HCT116 (cell line): ENCODE results near the gene SMARCD2. TPM values are rescaled to one million over a fixed set of nuclear protein-coding genes. Genes with fewer than 3 reads are reported as not detected.

Experiments
- ATAC-seq: fragments of 200-7000 bp; cut with Tn5 transposase; 2 replicates; pipeline ENCODE4 v1.9.1; 2020; ENCODE audit warnings: mild to moderate bottlenecking, moderate library complexity
- BruUV-seq: library from RNA; stranded (reverse); fragments of 400-500 nt; replicated peaks from 2 replicates; lab custom pipeline; 2021; lab: Mats Ljungman, UMichigan
- CTCF ChIA-PET: fragments of 300-600 bp; sonication (Branson Sonifier 250); formaldehyde crosslinking; loops from one replicate; lab custom pipeline; 2021; ENCODE audit warnings: antibody characterized with exemption; lab: Charles Lee
- POLR2A ChIA-PET: fragments of 300-600, 350-600 bp; sonication (Branson Sonifier 250); formaldehyde crosslinking; loops from one replicate; lab custom pipeline; 2021; ENCODE audit warnings: antibody characterized with exemption; lab: Charles Lee
- RAD21 ChIA-PET, 2 experiments: fragments of 300-600 bp; sonication (Branson Sonifier 250); formaldehyde crosslinking; loops; one replicate each; lab custom pipeline; 2023; ENCODE audit warnings: low total read pairs in 2 of 2; ENCODE audit not compliant: uncharacterized antibody in 2 of 2, unreplicated experiment in 2 of 2, low non-redundant PET in 1 of 2; lab: Charles Lee
- DNase-seq: peaks from one replicate; pipeline ENCODE4 v3.0.0-alpha.2; 2010; ENCODE audit warnings: low read depth, low spot score
- H2AFZ ChIP-seq: fragments of 200-600 bp; shearing (Covaris generic), sonication (generic); 2 replicates; pipeline ENCODE4 v1.6.1; 2017; ENCODE audit warnings: low read depth, mixed run types, mixed read lengths, antibody characterized with exemption, low read length; ENCODE audit not compliant: poor library complexity, severe bottlenecking
- H3K27ac ChIP-seq: 2 replicates; pipeline ENCODE4 v1.5.1; 2012; ENCODE audit warnings: low read depth, low read length
- H3K27me3 ChIP-seq: fragments of 200-600 bp; sonication (generic); 2 replicates; pipeline ENCODE4 v1.6.1; 2016; ENCODE audit warnings: mixed run types, low read length, mixed read lengths; ENCODE audit not compliant: insufficient read depth
- H3K36me3 ChIP-seq, 2 experiments: fragments of 200-500 bp in 1 of 2; fragments of 200-600 bp in 1 of 2; sonication (Bioruptor generic) in 1 of 2; sonication (generic) in 1 of 2; 2 replicates each; pipeline versions ENCODE4 v1.5.1 to v1.6.1; 2014 to 2016; ENCODE audit warnings: low read length in 2 of 2, inconsistent platforms in 1 of 2, mixed read lengths in 1 of 2, mixed run types in 1 of 2; ENCODE audit not compliant: insufficient read depth in 2 of 2, control insufficient read depth in 1 of 2
- H3K4me1 ChIP-seq, 2 experiments: fragments of 200-600 bp in 1 of 2; sonication (generic) in 1 of 2; 2 replicates each; pipeline versions ENCODE4 v1.5.1 to v1.6.1; 2012 to 2017; ENCODE audit warnings: low read length in 2 of 2, inconsistent platforms in 1 of 2, mild to moderate bottlenecking in 1 of 2, mixed read lengths in 1 of 2, mixed run types in 1 of 2, moderate library complexity in 1 of 2; ENCODE audit not compliant: insufficient read depth in 2 of 2, control insufficient read depth in 1 of 2
- H3K4me2 ChIP-seq: fragments of 200-600 bp; sonication (generic); 2 replicates; pipeline ENCODE4 v1.6.1; 2017; ENCODE audit warnings: mixed run types, low read length, mixed read lengths
- H3K4me3 ChIP-seq, 2 experiments: fragments of 200-600 bp in 1 of 2; sonication (generic) in 1 of 2; replicated peaks in 1 of 2; 2 replicates each; pipeline ENCODE4 v1.5.1; 2011 to 2016; ENCODE audit warnings: low read length in 2 of 2, control low read depth in 1 of 2, low read depth in 1 of 2, mild to moderate bottlenecking in 1 of 2, mixed read lengths in 1 of 2, mixed run types in 1 of 2
- H3K79me2 ChIP-seq: fragments of 200-600 bp; sonication (generic); 2 replicates; pipeline ENCODE4 v1.6.1; 2017; ENCODE audit warnings: mild to moderate bottlenecking, mixed run types, low read length, moderate library complexity, mixed read lengths; ENCODE audit not compliant: insufficient read depth
- H3K9ac ChIP-seq: fragments of 200-600 bp; sonication (generic); 2 replicates; pipeline ENCODE4 v1.6.1; 2016; ENCODE audit warnings: low read length, mixed read lengths
- H3K9me2 ChIP-seq: fragments of 200-600 bp; sonication (generic), shearing (Covaris generic); 2 replicates; pipeline ENCODE4 v1.6.1; 2017; ENCODE audit warnings: mixed run types, mild to moderate bottlenecking, moderate library complexity; ENCODE audit not compliant: insufficient read depth
- H3K9me3 ChIP-seq, 2 experiments: fragments of 200-500 bp in 1 of 2; fragments of 200-600 bp in 1 of 2; sonication (Bioruptor generic) in 1 of 2; sonication (generic) in 1 of 2; 2 replicates each; pipeline ENCODE4 v1.6.1; 2014 to 2017; ENCODE audit warnings: low read length in 2 of 2, mixed read lengths in 2 of 2, inconsistent platforms in 1 of 2, low read depth in 1 of 2, mild to moderate bottlenecking in 1 of 2, mixed run types in 1 of 2, moderate library complexity in 1 of 2; ENCODE audit not compliant: control insufficient read depth in 1 of 2, insufficient read depth in 1 of 2
- H4K20me1 ChIP-seq: fragments of 200-600 bp; sonication (generic), shearing (Covaris generic); 2 replicates; pipeline ENCODE4 v1.6.1; 2017; ENCODE audit warnings: mixed run types, mild to moderate bottlenecking, moderate library complexity; ENCODE audit not compliant: insufficient read depth
- ELF1 ChIP-seq: IDR thresholded peaks from 2 replicates; pipeline ENCODE4 v1.6.1; 2012; ENCODE audit warnings: low read depth, borderline replicate concordance
- EZH2 ChIP-seq: fragments of 200-600 bp; sonication (generic); IDR thresholded peaks from 2 replicates; pipeline ENCODE4 v1.6.1; 2017; ENCODE audit warnings: antibody characterized with exemption, mixed run types
- EZH2phosphoT487 ChIP-seq: fragments of 200-600 bp; IDR thresholded peaks from 2 replicates; pipeline ENCODE4 v1.6.1; 2018; ENCODE audit warnings: antibody characterized with exemption, borderline replicate concordance
- MAX ChIP-seq: IDR thresholded peaks from 2 replicates; pipeline ENCODE4 v1.6.1; 2012
- POLR2AphosphoS5 ChIP-seq: IDR thresholded peaks from 2 replicates; pipeline ENCODE4 v1.6.1; 2011; ENCODE audit warnings: mild to moderate bottlenecking, low read depth, low read length, moderate library complexity
- RAD21 ChIP-seq: IDR thresholded peaks from 2 replicates; pipeline ENCODE4 v1.6.1; 2012; ENCODE audit warnings: low read depth, mild to moderate bottlenecking
- REST ChIP-seq: IDR thresholded peaks from 2 replicates; pipeline ENCODE4 v1.6.1; 2012; ENCODE audit warnings: low read depth
- SIN3A ChIP-seq: IDR thresholded peaks from 2 replicates; pipeline ENCODE4 v1.6.1; 2012; ENCODE audit warnings: low read depth
- TCF7L2 ChIP-seq: IDR thresholded peaks from 2 replicates; pipeline ENCODE4 v1.7.0; 2011; ENCODE audit warnings: borderline replicate concordance, inconsistent platforms; ENCODE audit not compliant: insufficient read depth, insufficient read length; ENCODE audit errors: extremely low read depth
- intact Hi-C: fragments of 100-400 bp; cut with micrococcal nuclease; formaldehyde crosslinking; loops from 2 replicates; pipeline ENCODE4 v1.10.0; 2022
- total RNA-seq: library from RNA; stranded (reverse); gene quantifications from one replicate; pipeline ENCODE4 v1.2.1, GENCODE V29; 2021; ENCODE audit not compliant: unreplicated experiment

Gene SMARCD2
- total RNA-seq, 1 experiment from 2014 or later: 168 TPM

DNA sequence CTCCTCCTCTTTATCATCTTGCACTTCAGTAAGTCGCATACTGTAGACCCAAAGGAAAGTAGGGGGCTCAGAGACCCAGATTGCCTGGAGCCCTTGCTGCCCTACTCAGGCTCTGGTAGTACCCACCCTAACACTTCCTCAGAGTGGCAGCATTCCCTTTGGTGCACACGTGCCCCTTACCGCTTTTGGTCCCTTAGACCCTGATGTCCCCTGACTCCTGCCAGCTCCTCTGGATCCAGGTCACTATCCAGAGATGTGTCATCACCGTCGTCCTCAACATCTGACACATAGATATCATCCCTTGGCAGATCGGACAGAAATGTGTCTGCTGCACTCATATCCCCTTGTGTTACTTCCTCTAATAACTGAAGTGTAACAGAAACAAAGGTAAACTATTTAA is 20.7 kb downstream of the SMARCD2 start:
- Histone ChIP-seq H3K9me2 (no peaks in the 10 kb centered on the region), H3K9me3 (no peaks in the 10 kb centered on the region), H3K4me1 (peaks cover 4 to 8% of the 10 kb centered on the region in 2 experiments; a peak in 2 of 4 replicates), H2AFZ (no peak overlapping the region), H3K4me2 (no peak overlapping the region), H3K27me3 (no peaks in the 10 kb centered on the region), H3K27ac (no peak overlapping the region), H4K20me1 (peaks cover 8% of the 10 kb centered on the region; the same call in 1 of the 2 replicates), H3K36me3 (peaks cover 82 to 85% of the 10 kb centered on the region in 2 experiments)
- intact Hi-C loops: no loop called here
- RAD21 ChIA-PET: no interaction called here
- no peak for ATAC-seq
- TF ChIP-seq EZH2 (no peak), REST (no peak), EZH2phosphoT487 (no peak), RAD21 (no peak), SIN3A (0 out of 2 replicates have a peak, but pooled peaks have one; percentile 23)
- TF ChIP-seq, all 23 proteins: peak for 1
- ChIA-PET CTCF (no interaction called here), POLR2A (no interaction called here)
- Histone ChIP-seq H3K4me3 (no peak overlapping the region), H3K79me2 (peaks cover 82% of the 10 kb centered on the region), H3K9ac (no peak overlapping the region)
- BruUV-seq: no TSS peak
- DNase-seq: no peak

- Histone ChIP-seq H3K36me3 (peaks cover 90 to 93% of the 10 kb centered on the region in 2 experiments), H2AFZ (no peak overlapping the region)
- CTCF ChIA-PET: no interaction called here
These were observed 21.4 kb downstream of the SMARCD2 start for GRCh38 chr17:63820963-63821561.

More at GRCh38 chr17:63820963-63821561, 21.4 kb downstream of the SMARCD2 start:
- Histone ChIP-seq H3K27ac (no peak overlapping the region), H3K9ac (no peak overlapping the region), H3K4me3 (no peak overlapping the region), H3K27me3 (no peaks in the 10 kb centered on the region), H3K4me2 (no peak overlapping the region), H3K79me2 (peaks cover 78% of the 10 kb centered on the region), H4K20me1 (peaks cover 8% of the 10 kb centered on the region; the same call in 1 of the 2 replicates), H3K9me3 (no peaks in the 10 kb centered on the region), H3K9me2 (no peaks in the 10 kb centered on the region), H3K4me1 (peaks cover 4 to 6% of the 10 kb centered on the region in 2 experiments; a peak in 2 of 4 replicates)
- ATAC-seq (no peak), DNase-seq (no peak)
- BruUV-seq: no TSS peak
- TF ChIP-seq POLR2AphosphoS5 (peak; percentile 32), ELF1 (no peak), MAX (no peak), TCF7L2 (no peak)
- intact Hi-C loops: no loop called here
- ChIA-PET RAD21 (no interaction called here), POLR2A (no interaction called here)
